Activated T-helper 1 cell treated with anti-CD3 and anti-CD28 coated beads, Interleukin-2, amount 50 U/mL, for 16 hours (primary cell): Measurements from ENCODE around the gene SMIM9.
"Not testable (repeated sequence)": the region's sequence is repeated elsewhere in the genome, so short reads cannot be mapped to it uniquely, and the experiment has no call there.

Experiments
- DNase-seq, 2 donors: peaks; one replicate each; pipeline ENCODE4 v3.0.0-alpha.2; 2020; ENCODE audit warnings: low read depth in 1 of 2, low spot score in 1 of 2

The SMIM9 gene

DNA sequence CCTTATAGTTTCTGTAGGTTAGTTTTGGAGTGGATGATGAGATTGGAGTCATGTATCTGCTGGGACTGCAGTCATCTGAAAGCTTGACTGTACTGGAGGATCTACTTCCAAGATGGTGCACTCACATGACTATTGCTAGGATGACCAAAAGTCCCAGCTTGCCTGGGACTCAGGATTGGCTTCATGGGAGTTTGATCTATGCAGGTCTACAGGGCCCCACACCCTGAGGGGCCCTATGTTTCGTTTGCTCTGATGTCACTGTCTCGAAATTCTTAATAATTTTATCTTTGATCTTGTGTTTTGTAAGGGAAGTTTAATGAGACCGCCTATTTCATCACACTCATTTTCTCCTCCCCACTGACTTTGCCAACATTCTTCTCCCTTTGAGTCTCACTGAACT, at the start of gene SMIM9:
Gene SMIM9 (minus strand): TSS at position 101 of the 400 bp plus-strand sequence. CDS start 3,806 bp downstream, outside the sequence.
- no peak for DNase-seq

DNA sequence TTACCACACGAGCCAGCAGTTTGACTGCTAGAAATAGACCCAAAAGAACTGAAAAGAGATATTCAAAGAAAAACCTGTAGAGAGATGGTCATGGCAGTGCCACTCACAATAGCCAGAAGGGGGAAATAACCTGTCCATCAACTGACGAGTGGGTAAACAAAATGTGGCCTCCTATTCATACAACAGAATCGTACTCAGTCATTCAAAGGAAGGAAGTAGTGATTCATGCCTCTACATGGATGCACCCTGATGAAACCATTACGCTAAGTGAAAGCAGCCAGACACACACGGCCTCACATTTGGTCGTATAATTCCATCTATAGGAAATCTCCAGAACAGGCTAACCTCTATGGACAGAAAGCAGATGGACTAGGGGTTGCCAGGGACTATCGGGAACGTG, 49.6 kb upstream of the SMIM9 start:
- not testable (repeated sequence) for DNase-seq

DNA sequence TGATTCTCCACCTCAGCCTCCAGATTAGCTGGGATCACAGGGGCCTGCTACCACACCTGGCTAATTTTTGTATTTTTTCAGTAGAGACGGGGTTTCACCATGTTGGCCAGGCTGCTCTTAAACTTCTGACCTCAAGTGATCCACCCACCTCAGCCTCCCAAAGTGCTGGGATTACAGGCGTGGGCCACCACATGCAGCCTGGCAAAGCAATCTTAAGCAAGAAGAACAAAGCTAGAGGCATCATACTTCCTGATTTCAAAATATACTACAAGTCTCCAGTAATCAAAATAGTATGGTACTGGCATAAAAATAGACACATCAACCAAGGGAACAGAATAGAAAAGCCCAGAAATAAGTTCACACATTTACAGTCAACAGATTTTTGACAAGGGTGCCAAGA, 38.9 kb upstream of the SMIM9 start:
- DNase-seq, result no peak

DNA sequence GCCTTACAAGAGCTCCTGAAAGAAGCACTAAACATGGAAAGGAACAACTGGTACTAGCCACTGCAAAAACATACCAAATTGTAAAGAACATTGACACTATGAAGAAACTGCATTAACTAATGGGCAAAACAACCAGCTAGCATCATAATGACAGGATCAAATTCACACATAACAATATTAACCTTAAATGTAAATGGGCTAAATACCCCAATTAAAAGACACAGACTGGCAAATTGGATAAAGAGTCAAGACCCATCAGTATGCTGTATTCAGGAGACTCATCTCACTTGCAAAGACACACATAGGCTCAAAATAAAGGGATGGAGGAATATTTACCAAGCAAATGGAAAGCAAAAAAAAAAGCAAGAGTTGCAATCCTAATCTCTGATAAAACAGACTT, 34.1 kb upstream of the SMIM9 start:
- DNase-seq, result not testable (repeated sequence)

DNA sequence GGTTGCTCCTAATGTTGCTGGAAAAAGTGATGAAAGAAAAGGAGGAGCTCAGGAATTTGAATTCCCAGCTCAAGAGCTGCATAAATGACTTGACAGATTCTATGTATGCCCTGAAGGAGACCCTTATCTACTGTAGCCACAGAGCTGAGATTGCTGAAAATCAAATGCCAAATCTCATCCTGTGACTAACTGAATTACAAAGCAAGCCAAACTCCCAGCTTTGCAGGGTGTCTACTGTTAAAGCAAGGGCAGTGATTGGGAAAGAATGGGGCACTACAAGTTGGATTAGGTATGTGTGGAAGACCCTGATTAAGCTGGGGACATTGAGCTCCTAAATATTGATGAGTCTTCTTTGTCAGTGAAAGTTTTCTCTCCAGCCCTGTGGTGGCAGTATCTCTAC, 20.8 kb upstream of the SMIM9 start:
- DNase-seq, result no peak

DNA sequence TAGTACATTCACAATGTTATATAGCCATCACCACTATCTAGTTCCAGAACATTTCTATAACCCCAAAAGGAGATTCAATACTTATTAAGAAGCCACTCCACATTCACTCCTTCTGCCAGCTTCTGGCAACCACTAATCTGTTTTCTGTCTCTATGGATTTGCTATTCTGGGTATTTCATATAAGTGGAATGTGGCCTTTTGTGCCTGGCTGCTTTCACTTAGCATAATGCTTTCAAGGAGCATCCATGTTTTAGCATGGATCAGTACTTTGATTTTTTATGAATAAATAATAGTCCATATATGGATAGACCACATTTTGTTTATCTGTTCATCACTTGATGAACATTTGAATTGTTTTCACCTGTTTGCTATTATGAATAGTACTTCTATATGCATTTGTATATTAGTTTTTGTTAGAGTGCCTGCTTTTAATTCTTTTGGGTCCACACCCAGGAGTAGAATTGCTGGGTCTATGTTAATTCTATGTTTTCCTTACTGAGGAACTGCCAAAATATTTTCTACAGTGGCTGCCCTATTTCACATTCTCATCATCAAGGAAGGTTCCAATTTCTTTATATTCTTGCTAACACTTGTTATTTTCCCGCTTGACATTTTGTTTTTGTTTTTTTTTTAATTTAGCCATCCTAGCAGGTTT, 16.6 kb upstream of the SMIM9 start:
- DNase-seq, result no peak

DNA sequence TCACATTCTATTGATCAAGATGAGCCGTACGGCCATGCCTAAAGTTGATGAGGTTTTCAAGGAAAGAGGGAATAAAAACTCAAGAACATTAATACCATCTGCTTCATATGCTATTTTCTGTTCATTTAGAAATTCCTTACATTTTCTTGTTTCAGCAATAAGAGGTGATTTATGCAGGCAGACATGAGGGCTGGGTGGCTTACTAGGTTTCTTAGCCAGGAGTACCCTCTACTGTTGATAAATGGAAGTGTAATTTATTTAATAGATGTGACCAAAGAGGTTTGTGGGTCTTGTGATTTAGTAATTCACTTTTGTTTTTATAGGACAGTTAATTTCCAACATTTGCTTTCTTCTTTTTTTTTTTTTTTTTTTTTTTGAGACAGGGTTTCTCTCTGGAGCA, 6.4 kb upstream of the SMIM9 start:
- no peak for DNase-seq

DNA sequence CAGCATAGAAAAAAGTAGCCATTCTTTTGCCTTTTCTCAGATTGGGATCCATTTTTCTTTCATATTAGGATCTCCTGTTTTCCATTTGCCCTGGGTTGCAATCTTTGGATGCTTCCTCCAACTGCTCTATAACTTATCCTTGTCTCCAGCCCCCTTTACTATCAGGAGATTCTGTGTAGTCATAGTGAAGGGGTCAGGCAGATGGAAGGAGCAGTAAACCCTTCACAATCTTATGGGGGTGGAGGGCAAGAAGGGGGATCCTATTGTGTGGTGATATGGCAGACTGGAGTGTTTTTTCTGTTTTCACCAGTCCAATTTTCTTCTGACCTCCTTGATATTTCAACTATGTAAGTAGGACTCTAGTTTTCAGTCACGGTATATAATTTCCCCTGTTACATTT, 1.7 kb upstream of the SMIM9 start:
- DNase-seq, result no peak

DNA sequence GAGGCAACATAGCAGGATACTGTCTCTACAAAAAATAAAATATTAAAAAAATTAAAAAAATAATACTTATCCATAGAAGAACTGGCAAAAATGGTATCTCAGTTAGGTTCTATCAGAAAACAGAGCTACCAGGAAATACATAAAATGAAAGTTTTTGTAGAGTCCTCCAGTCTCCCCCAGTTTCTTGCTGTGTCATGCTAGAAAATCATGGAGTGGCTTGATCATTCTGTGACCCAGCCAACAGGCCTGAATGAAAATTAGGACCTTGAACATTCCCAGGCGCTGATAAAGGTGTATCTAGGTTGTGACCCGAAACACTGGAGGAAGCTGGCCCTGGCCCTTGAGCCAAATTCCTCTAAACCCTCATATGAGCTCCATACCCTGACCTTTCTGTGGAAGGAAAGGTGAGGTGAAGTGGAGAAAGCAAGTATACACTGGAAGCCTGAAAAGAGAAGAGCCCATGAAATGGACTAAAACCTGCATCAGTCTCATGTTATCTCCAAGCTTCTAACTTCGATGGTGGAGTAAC, 652 bp downstream of the SMIM9 start:
- DNase-seq, result no peak

DNA sequence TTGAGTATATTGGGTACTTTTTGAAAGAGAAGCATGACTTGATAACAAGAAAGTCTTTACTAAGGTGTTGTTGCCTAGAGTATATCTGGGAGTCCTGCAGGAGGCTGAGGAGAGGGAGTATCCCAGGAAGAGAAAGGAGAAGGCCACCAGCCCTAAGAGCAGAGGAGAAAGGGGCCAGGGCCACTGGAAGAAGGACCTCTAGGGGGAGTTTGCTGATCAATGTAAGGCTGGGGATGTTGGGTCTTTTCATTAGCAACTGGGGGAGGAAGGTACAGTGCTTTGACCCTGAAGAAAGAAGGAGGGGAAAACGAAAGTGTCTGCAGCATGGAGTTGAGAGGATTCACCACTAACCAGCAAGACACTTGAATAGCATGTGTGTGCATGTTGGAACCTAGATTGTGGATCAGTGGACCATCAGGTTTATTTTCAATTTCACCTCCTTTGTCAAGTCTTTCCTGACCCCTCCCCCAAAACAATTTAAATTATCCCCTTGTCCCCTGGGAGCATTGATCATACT, 4.5 kb downstream of the SMIM9 start:
- no peak for DNase-seq

DNA sequence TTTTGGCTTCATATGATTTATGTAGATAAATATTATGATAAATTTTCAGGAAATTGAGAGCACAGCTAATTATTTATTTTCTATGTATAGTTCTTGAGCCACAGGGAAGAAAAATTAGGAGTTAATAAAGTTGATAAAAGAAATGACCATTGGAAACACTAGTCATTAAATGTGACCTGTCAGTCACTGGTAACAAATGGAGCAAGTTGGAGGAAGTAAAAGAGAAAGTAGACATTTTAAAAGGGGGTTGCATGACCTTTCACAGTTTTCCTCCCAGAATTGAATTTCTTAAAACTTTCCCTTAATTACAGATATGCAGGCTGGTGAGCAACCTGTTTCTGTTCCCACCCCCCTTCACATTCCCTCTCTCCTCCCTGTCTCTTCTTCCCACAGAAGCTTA, 5.3 kb downstream of the SMIM9 start:
- DNase-seq, result no peak

DNA sequence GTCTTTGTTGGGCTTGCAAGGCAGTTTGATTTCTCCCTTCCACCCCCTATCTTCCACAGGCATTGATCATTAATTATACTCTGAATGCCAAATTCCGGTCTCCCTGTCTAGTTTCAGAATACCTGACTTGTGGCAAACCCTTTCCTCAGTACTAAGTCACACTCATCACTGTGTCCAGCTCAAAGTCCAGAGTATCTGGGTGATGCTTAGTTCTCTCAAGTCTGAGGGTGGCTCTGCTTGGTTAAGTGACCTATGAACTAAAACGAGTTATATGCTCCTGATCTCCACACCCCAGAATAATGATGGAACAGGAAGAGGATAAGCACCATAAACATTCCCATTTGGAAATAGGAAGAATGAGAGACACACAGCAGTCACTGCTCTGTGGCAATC, 6.5 kb downstream of the SMIM9 start:
- no peak for DNase-seq

DNA sequence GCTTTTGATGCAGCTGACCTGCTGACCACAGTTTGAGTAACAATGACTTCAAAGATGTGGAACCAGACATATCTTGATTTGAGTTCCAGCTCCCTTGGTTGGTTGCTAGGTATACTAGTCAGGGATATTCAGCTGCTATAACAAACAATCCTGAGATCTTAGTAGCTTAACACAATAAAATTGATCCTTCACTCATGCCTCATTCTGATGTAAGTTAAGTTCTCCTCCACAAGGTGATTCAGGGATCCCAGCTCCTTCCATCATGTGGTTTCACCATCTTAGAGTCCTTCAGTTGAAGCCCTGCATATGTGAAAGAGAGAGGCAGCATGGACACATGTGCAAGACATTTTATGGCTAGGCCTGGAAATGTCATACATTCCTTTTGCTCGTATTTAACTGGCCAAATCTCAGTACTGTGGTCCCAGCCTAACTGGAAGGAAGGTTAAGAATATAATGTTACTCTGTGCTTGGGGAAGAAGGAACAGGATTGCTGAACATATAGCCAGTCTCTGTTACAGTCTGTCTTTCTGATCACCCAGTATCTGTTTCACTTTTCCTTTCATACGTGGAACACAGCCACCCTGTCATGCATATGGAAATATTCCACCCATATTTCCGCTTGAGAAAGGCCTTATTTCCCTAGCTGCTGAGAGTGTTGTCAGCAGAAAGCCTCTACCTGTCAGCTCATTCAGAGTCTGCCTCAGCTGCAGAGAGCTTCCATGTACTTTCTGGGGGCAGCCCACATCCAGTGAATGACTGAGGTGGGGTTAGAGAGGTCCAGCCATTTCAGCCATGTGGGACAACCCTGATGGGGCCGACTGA, 7.1 kb downstream of the SMIM9 start:
- DNase-seq, result no peak

DNA sequence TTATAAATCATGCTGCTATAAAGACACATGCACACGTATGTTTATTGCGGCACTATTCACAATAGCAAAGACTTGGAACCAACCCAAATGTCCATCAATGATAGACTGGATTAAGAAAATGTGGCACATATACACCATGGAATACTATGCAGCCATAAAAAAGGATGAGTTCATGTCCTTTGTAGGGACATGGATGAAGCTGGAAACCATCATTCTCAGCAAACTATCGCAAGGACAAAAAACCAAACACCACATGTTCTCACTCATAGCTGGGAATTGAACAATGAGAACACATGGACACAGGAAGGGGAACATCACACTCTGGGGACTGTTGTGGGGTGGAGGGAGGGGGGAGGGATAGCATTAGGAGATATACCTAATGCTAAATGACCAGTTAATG, 8.9 kb downstream of the SMIM9 start:
- DNase-seq, result not testable (repeated sequence)

DNA sequence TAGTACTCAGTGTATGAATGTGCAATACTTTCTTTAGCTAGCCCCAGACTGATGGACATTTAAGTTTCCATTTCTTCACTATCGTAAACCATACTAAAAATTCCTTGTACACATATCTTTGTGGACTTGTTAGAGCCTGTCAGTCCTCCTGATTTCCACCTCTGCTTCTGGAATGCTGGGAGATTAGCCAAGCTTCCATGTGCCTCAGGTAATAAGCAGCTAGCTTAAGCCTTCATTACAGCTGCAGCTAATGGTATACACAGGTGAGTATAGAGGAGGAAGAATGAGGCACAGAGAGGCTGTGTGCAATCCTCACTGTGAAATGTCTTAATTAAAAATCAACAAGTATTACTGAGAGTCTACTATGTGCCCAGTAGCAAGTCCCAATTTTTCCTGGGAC, 9.8 kb downstream of the SMIM9 start:
- DNase-seq, result no peak

DNA sequence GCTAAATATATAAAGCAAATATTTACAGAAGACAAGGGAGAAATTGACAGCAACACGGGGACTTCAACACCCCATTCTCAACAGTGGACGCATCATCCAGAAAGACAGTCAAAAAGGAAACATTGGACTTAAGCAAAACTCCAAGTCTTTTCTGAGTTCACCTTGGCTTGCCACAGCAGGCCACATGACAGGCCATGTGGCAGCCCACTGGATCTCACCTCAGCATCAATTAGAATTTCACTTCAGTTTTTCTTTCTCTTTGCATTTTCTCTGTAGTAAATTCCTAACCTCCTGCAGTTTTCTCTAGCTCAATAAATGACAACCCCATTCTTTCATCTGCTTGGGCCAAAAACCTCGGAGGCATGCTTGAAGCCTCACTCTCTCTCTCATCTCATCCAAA, 12.4 kb downstream of the SMIM9 start:
- DNase-seq, result no peak

DNA sequence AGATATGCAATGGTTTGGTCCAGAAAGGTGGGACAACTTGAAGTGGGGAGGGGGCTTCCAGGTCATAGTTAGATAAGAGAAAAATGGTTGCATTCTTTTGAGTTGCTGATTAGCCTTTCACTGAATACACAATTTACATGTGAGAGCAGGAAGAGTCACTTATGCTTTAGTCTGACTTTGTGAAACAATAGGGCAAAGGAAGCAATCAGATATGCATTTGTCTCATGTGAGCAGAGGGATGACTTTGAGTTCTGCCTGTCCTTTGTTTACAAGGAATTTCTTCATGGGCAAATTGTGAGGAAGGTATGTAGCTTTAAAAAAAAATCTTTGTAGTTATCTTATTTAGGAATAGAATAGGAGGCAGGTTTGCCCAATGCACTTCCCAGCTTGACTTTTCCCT, 12.9 kb downstream of the SMIM9 start:
- DNase-seq, result no peak

DNA sequence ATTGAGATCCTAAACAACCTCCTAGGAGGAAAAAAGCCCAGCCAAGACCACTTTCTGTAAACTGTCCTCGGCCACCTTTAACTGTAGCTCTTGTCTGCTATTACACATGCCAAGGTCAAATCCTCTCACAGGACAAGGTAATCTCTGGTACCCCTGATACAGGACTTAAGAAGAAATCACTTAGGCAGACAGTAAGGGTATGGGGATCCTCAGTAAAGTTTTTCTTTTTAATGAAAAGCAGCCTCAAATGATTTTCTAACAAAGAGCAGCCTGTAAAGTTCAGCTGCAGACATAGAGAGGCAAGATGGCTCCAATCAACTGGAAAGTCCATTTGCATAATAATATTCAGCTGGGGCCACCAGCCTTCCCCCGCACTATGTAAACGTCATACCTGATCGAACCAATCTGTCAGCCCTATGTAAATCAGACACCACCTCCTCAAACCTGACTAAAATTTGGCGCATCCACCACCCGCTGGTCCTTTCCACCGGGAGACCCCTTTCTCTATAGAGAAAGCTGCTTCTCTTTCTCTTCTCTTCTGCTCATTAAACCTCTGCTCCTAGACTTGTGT, 14.6 kb downstream of the SMIM9 start:
- DNase-seq, result no peak

DNA sequence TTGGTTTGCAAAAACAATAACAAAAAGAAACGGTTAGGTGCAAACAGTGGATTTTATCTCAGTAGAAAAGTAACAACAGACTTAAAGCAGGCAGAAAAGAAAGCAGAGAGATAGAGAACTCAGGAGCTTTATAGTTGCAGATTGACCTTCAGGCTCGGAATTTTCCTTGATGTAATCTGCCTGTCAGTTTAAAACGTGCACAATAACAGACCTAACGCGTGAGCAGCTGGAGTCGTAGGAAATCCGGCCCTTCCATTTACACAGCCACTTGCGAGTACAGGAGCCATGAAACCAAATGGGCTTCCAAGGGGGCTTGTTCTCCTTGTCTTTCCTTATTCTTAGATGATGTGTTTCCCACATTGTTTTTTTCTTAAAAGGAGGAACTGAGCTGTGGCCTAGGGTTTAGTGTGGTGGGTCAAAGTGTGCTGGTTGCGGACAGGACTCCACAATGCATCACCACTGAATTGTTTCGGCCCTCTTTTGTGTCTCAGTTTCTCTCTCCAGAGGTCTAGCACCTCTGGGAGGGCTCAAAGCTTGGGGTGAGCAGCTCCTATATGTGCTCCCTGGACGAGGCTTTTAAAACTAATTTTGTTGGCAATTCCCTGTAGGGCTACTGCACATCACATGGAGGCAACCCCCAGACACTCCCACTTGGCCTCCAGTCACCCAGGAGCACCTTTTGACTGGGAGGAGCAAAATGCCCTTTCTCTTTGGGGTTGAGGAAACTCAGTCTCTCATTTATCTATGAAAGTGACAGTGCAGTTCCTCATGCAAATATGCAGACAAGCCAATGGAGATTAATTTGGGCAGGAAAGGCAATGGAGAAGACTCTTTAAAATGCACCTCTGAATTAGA, 15.3 kb downstream of the SMIM9 start:
- DNase-seq, result no peak

DNA sequence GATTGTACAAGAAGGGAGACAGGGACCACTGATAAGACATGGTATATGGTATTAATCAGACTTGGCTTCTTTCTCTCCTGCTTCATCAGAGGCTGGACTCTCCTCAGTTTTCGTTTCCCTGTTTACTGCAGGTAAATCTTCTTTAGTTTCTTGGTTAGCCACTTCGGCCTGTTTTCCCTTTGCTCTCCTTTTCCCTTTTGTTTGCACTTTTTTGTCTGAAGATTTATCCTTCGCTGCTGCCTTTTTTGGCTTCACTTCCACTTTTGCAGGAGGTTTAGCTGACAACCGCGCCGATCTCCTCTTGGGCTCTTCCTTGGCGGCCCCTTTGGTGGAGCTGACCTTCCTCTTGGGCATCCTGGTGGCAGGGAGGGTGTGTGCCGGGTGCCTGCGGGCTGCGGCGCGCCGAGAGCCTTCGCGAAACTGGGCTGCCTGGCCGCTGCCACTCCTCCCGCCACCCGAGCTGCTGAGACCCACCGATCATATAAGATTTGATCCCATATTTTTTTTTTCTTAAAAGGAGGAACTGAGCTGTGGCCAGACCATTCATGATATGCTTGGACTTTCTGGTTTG, 17.3 kb downstream of the SMIM9 start:
- DNase-seq, result not testable (repeated sequence)
